ENCODE measurements around the gene ZNHIT2.

- TF ChIP-seq CTCF (optimal IDR thresholded peaks at IDR 0.05 in 1 of 3, IDR thresholded peaks at IDR 0.05 in 1 of 3, conservative IDR thresholded peaks at IDR 0.05 in 1 of 3; ENCODE audit: extremely low read depth in 1 of 3, insufficient read depth in 2 of 3, low read length in 3 of 3) (no peak), EZH2 (IDR thresholded peaks at IDR 0.05; ENCODE audit: low read length) (no peak)
Observed at GRCh38 chr11:65084598-65085375, 32.7 kb downstream of the ZNHIT2 start.
